ENCODE results near the gene NFATC2. TPM values are rescaled to one million over a fixed set of nuclear protein-coding genes. Genes with fewer than 3 reads are reported as not detected.

Gene NFATC2
- total and polyA plus RNA-seq, 2 experiments from 2014 or later, result 0.52 to 0.59 TPM

GRCh38 chr20:51432875-51433274 lies 109.6 kb downstream of the NFATC2 start:
- H3K36me3 Mint-ChIP-seq (ENCODE audit: low read depth), result no peaks in the 10 kb centered on the region
- no peak for ATAC-seq

More at GRCh38 chr20:51432875-51433274, 109.6 kb downstream of the NFATC2 start:
- Mint-ChIP-seq H3K27me3 (ENCODE audit: insufficient read depth, low read depth, poor library complexity) (peaks cover 7% of the 10 kb centered on the region), H3K9me3 (no peaks in the 10 kb centered on the region), H3K4me3 (no peak overlapping the region), H3K4me1 (peaks cover 24% of the 10 kb centered on the region), H3K27ac (no peak overlapping the region)
- Histone ChIP-seq H3K9me2 (ENCODE audit: insufficient read depth) (peaks cover 3% of the 10 kb centered on the region; the same call in 1 of the 2 replicates), H3F3A (replicated peaks; ENCODE audit: low read depth) (no peaks in the 10 kb centered on the region), H3K27me3 (ENCODE audit: insufficient read depth) (no peaks in the 10 kb centered on the region), H2AFZ (no peak overlapping the region), H3K4me2 (no peak overlapping the region), H4K20me1 (replicated peaks; ENCODE audit: insufficient read depth) (no peaks in the 10 kb centered on the region), H3K4me3 (no peak overlapping the region), H3K4me1 (ENCODE audit: insufficient read depth) (peaks cover 3% of the 10 kb centered on the region), H3K79me2 (replicated peaks; ENCODE audit: insufficient read depth) (no peaks in the 10 kb centered on the region), H3K27ac (ENCODE audit: low read depth) (no peak overlapping the region), H3K36me3 (ENCODE audit: insufficient read depth) (no peaks in the 10 kb centered on the region)
- DNase-seq (ENCODE audit: low spot score), result no peak
- TF ChIP-seq ETS1 (IDR thresholded peaks at IDR 0.05) (no peak), ZNF462 (CRISPR knock-in tag; IDR thresholded peaks at IDR 0.05) (no peak), EZH2 (IDR thresholded peaks at IDR 0.05; ENCODE audit: low read depth, unreplicated experiment) (no peak), JUNB (IDR thresholded peaks at IDR 0.05; ENCODE audit: unreplicated experiment) (no peak)
